ENCODE data around the gene ARMC5. TPM values are rescaled to one million over a fixed set of nuclear protein-coding genes. Genes with fewer than 3 reads are reported as not detected.
A peak's percentile ranks its signal among the peaks of the same experiment; 100 is the strongest.
"Not testable (repeated sequence)": the region's sequence is repeated elsewhere in the genome, so short reads cannot be mapped to it uniquely, and the experiment has no call there.

Gene ARMC5
- total RNA-seq, 1 experiment from 2014 or later = 4.6 TPM

DNA sequence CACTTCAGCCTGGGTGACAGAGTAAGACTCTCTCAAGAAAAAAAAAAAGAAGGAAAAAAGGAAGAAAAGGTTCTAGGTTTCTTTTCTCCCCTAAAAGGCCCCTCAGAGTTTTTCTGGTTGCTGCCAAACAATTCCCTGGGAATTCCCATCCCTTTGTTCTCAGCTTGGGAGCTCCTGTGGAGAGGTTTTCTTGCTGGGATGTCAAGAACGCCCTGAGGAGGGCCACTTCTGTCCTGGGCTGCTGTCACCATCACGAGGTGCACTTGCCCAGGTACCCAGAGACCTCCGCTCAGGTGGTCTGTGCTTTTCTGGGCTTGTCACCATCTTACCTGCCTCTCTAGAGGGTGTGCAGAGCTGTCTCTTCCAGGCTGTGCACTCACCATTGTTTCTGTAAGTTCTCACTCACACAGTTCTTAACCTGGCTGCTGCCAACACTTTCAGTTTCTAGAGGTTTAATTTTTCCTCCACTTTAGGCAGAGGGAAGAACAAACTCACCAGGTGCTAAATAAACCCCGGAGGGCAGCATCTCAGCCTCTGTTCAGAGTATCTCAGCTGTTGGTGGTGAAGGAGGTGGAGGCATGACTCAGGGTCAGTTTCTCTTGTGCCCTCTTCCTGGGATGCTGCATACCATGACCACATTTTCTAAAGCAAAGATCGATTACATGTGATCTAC lies 28.8 kb upstream of the ARMC5 start:
- no peak for DNase-seq (ENCODE audit: low read depth)

DNA sequence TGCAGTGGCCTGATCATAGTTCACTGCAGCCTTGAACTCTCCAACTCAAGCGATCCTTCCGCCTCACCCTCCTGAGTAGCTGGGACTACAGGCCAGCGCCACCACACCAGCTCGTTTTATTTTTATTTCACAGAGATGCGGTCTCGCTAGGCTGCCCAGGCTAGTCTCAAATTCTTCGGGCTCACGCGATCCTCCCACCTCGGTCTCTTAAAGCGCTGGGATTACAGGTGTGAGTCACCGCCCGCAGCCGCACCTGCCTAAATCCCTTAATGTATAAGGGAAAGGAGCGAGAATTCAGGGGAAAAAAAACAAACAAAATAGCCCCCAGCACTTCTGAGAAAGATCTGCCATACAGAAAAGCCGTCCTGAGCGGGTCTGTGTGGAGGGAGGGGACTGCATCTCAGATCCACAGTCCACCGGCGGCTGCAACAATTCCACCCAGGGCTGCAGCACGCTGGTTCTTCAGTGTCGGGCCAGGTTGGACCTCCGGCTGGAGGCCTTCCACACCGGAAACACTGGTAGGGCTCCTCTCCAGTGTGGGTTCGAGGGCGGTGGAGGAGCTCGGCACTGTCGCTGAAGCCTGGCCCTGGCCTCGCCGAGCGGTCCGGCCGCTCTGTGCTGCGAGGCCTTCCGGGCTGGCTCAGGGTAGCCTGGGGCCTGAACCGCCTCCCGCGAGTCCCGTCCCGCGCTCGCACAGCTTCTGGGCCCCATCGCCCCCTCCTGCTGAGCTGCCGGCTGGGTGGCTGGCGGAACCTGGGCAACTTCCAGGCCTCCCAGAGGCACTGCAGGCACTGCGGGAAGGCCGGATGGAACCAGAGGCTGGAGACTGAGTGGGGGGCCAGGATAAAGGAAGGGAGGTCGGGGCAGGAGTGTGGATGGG lies 23.7 kb upstream of the ARMC5 start:
- no peak for DNase-seq (ENCODE audit: low read depth)

DNA sequence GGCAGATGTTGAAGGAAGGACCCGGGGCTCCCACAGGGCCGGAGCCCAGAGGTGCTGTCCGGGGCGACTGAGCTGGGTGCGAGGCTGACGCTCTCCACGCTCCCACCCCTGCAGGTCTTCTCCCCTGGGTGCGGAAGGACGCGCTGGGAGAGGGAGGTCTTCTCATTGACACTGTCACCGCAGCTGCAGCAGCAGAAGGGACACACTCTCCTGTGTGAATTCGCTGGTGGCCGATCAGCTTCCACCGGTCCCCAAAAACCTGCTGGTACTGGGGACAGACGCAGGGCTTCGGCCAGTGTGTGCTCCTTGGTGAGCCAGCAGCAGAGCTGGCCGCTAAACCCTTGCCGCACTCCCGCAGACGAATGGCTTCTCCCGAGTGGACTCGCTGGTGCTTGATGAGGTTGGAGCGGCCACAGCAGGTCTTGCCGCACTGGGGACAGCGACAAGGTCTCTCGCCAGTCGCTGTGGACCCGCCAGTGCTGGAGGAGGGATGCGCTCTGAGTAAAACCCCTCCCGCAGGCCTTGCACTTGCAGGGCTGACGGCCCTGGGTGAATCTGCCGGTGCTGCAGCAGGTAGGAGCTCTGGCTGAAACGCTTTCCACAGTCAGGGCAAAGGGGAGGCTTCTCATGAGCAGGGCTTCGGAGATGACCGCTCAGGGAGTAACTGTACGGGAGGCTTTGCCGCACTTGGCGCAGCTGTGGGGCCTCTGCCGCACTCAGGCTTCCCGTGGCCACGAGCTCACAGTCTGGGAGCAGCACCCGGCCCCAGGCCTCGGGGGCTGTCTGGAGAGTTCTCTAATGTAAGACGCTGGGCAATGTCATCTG lies 22.9 kb upstream of the ARMC5 start:
- DNase-seq (ENCODE audit: low read depth) = no peak

DNA sequence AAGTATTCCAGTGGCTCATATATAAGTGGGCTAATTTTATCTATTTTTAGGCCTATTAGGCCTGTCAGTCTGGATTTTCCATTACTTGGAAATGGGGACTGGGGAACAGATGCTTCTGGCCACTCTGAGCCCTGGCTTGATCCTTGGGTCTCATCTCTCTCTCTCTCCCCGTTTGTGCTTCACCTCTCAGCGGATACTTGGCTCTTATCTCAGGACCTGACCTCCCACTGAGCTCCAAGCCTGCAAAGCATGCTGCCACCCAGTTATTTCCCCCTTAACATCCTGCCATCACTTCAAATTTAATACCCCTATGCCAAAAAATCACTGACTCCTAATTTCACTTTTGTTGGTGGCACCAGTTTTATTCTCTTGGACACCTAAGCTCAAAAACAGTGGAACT lies 20.9 kb upstream of the ARMC5 start:
- DNase-seq (ENCODE audit: low read depth) = no peak

DNA sequence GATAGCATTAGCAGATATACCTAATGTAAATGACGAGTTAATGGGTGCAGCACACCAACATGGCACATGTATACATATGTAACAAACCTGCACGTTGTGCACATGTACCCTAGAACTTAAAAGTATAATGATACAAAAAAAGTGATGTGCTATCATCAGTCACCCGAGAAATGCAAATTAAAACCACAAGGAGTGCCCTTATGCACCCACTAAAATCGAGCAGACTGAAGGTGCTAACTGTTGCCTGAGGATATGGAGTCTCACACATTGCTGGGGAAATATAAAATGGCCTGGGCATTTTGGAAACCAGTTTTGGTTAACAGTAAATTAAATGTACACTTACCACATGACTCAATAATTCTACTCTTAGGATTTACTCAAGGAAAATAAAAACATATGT lies 20.3 kb upstream of the ARMC5 start:
- not testable (repeated sequence) for DNase-seq (ENCODE audit: low read depth)

DNA sequence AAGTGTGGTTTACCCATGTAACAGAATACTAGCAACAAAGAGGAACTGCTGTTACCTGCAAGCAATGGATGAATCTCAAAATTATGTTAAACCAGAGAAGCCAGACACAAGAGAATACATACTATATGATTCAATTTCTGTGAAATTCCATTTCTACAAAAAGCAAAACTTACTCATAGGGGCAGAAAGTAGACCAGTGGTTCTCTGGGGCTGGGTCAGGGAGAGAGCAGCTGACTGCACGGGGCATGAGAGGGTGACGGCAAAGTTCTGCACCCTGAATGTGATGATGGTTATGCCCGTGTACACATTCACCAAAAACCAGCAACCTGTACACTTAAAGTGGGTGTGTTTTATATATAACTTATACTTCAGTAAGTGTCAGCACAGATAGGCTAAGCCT lies 19.8 kb upstream of the ARMC5 start:
- no peak for DNase-seq (ENCODE audit: low read depth)

DNA sequence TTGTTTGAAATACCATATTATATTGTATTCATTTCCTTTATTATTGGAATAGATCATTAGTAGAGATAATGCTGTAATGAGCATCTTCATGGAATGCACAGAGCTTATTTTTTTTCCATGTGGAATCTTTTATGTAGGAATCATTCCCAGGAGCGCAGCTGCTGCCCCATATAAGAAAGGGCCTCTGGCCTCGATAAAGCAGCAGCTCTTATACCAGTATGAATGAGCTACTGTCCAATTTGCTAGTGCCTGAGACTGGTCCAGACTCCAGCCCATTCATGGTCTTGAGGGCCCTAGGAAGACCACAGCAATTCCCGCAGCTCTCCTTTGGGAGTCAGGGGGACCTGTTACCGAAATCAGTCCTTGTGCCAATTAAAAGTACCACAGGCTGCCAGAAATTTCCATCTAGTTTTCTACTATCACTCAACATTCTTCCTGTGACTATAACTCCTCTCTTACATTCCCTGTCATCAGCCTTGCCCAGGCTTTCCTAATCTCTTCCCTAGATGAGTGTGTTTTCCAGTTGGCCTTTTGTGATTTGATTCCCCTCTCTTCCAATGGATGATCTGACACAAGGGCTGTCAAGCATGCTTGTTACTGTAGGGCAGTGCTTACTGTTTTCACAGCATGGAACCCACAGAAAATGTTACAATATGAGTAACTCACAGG lies 18.7 kb upstream of the ARMC5 start:
- no peak for DNase-seq (ENCODE audit: low read depth)

DNA sequence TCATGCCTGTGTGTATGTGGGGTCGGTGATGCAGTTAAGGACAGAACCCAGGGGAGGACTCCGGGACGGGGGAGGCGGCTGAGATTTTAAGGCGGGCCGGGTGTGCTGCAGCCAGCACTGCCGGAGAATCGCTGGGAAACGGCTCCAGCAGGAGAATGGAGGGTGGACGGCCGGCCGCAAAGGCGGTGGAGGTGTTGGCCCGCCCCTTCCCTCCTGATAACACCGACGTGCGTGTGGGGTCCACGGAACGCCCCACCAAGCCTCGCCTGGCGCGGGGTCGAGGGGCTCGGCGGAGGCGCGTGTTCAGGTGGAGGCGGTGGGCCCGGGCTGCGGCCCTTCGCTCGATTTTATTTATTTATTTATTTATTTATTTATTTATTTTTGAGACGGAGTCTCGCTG lies 17.3 kb upstream of the ARMC5 start:
- no peak for DNase-seq (ENCODE audit: low read depth)

DNA sequence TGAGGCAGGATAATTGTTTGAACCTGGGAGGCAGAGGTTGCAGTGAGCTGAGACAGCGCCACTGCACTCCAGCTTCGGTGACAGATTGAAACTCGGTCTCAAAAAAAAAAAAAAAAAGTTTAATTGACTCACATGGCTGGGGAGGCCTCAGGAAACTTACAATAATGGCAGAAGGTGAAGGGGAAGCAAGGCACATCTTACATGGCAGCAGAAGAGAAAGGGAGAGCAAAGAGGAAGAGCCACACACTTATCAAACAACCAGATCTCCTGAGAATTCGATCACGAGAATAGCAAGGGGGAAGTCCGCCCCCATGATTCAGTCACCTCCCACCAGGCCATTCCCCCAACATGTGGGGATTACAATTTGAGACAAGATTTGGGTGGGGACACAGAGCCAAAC lies 13.4 kb upstream of the ARMC5 start:
- not testable (repeated sequence) for DNase-seq (ENCODE audit: low read depth)

DNA sequence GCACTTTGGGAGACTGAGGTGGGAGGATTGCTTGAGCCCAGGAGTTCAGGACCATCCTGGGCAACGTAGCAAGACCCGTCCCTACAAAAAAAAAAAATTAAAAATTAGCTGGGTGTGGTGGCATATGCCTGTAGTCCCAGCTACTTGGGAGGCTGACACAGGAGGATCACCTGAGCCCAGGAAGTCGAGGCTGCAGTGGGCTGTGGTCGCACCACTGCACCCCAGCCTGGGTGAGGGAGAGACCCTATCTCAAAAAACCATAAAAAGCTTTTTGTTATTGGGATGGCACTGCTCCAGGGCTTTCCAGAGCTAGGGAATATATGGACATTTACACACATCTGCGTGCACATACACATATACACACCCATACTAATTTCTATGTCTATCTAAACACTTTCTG lies 8.1 kb upstream of the ARMC5 start:
- DNase-seq (ENCODE audit: low read depth) = no peak

DNA sequence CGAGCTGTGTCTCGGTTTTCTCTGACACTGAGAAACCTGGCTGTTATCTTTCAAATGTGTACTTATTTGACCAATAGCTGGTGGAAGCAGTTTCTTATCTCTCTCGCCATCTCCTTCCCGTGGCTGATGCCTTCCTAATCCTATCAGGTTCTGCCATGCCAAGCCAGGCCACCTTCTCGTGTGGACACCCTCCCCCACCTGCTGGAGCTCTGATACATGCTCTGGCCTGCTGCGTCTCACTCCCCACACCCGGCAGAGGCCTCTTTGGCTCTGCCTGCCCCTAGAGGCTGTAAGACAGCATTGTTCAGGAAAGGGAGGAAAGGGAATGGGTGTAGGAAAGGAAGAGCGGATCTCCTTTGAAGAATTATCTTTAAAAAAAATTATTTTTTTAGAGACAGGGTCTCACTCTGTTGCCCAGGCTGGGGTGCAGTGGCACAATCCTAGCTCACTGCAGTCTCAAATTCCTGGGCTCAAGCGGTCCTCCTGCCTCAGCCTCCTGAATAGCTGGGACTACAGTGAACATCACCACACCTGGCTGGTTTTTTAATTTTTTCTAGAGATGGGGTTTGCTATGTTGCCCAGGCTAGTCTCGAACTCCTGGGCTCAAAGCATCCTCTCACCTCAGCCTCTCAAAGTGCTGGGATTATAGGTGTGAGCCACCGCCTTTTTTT lies 7.5 kb upstream of the ARMC5 start:
- DNase-seq (ENCODE audit: low read depth) = peak; percentile 46

DNA sequence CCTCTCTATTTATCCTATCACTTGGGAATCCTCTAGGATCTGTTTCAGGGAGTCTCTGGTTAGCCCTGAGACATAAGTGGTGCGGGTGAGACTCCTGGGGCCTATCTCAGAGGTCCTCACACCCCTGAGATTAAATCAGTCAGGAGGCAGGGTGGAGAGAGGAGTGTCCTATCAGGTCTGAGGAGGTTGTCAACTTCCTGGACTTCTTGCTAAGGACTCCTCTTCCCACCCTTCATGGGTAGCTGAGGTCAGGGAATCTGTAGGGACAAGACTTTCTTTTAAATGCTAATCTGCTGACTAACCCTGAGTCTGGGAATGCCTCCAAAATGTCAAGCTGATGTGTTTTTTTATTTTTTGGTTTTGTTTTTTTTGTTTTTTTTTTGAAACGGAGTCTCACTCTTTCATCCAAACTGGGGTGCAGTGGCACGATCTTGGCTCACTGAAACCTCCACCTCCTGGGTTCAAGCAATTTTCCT lies 6.6 kb upstream of the ARMC5 start:
- DNase-seq (ENCODE audit: low read depth) = peak; percentile 84

DNA sequence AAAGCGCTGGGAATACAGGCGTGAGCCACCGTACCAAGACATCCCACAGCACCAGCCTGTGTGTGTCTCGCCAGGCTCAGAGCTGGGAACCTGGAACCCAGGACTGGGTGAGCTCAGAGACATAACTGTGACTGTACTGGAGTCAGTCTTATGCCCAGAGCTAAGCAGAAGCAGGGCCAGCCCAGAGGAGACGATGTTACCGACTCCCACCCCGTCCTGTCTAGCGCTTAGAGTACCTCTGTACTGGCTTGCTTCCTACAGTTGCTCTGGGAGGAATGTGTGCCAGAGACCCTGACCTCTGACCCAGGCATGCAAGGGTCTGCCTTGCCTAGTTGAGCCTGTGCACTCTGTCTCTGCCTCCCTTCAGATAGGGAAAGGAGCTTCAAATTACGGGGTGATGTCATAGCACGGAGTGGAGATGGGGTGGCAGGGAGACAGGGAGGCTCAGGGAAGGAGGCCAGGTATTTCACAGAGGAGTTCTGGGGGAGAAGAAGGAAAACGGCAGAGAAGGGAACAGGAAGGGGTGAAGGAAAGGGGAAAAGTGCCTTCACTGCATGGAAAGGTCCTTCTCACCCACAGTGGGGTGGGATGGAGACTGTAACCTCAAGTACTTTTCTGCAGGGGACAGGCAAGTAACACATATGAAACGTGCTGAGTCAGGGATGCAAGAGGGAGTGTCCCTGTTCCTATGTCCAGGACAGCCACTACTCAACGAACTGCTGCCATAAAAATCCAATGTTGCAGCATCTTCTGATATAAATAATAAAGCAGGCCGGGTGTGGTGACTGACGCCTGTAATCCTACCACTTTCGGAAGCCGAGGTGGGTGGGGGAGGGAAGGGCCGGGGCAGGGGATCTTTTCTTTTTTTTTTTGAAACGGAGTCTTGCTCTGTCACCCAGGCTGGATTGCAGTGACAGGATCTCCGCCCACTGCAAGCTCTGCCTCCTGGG lies 5.8 kb upstream of the ARMC5 start:
- DNase-seq (ENCODE audit: low read depth) = no peak

DNA sequence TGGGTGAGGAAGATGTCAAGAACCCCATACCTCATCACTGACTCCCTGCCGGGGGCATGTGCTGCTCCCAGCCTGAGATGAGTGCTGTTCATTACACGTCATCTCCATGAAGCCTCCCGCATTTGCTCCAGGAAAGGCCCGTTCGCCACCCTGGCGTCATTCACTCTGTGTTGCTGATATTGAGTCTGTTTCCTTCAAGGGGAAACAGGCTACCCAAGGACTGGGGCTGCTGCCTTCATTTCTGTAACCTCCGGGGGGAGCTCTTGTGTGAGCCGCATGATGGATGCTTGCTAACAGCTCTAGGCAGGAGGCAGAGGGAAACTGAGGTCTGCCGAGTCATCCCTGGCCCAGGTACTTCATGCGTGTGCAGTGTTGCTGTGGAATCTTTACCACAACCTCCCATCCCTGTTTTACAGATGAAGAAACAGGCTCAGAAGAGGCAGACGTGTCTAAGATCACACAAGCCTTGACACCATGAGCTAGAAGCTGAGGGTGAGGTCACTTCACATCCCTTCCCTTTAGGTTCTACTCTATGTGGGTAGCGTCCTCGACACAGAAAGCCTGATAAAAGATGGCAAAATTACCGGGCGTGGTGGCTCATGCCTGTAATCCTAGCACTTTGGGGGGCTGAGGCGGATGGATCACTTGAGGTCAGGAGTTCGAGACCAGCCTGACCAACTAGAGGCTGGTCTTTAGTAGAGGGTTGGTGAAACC lies 3.5 kb upstream of the ARMC5 start:
- no peak for DNase-seq (ENCODE audit: low read depth)

DNA sequence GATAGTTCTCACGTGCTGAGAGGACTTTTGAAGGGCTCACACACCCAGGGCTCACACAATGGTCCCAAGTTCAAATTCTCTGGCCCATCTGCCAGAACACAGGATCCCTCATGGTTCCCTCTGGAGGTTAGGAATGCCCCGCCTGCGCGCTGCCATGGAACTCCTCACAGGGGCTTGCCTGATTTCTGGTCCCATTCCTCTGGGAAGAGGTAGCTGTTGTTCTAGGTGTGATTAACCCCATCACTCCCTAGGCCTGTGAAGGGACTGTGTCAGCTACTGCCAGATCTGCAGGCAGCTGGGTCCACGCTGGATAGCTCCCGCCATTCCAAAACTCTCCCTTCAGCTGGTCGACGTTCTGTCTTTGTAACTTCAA lies 2.3 kb upstream of the ARMC5 start:
- DNase-seq (ENCODE audit: low read depth) = no peak

DNA sequence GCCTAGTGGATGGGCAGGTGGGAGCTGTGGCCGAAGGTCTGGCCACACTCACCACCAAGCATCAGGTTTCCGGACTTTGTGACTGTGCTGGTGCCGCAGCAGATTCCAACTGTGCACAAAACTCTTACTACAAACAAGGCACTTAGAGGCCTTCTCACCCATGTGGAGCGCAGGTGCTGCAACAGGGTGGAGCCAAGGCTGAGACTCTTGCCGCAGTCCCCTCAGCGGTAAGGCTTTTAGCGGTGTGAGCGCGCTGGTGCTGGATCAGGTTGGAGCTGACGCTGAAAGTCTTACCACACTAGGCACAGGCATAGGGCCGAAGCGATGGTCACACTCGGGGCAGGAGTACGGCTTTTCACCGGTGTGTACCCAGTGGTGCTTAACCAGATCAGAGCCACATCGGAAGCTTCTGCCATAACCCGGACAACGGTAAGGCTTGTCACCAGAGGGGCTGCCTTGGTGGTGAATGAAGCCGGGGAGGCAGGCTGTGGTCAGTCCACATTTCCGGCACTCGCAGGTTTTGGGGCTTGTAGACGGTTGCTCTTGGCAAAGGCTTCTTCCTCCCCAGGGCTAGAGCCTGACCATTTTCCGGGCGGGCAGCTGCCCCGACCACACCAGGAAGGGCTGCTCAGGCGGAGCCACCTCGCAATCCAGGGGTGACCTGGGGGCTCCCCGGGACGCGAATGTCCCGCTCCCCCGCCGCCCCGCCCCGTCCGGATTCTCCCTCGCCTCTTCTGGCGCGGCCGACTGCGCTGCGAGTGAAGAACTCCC lies 1.0 kb upstream of the ARMC5 start:
- peak; percentile 78 for DNase-seq (ENCODE audit: low read depth)

DNA sequence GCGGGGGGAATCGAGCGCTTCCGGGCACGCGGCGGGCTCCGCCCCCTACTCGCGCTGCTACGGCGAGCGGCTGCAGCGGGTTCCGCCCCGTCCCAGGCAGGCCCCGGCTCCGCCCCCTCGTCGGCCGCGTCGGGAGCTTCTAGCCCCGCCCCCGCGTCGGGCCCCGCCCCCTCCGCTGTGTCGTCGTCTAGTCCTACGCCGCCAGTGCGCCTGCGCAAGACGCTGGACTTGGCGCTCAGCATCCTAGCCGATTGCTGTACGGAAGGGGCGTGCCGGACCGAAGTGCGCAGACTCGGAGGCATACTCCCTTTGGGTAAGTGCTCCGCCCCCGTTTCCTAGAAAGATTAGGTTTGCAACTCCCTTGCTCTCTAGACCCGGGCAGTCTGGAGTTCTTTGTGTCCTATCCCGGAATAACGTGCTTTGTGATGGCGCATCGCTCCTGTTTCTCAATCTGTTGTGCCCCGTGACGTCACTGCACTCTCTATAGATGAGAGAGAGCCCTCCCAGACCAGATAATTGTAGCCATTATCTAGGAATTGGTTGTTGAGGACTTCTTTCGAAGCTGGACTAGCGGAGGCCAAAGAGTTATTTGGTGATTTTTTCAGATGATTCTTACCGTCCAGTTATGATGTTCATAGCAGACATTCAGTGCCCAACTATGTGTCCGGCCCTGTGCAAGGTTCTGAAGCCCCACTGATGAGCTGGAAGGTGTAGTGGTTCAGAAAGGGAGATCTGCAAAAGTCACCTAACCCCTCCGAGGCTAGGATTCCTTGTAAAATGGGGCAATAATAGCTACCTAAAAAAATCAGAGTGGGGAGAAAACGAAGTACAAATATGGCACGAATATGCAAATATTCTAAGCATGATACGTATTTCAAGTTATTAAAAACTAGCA lies 633 bp downstream of the ARMC5 start:
- DNase-seq (ENCODE audit: low read depth) = peak; percentile 96

DNA sequence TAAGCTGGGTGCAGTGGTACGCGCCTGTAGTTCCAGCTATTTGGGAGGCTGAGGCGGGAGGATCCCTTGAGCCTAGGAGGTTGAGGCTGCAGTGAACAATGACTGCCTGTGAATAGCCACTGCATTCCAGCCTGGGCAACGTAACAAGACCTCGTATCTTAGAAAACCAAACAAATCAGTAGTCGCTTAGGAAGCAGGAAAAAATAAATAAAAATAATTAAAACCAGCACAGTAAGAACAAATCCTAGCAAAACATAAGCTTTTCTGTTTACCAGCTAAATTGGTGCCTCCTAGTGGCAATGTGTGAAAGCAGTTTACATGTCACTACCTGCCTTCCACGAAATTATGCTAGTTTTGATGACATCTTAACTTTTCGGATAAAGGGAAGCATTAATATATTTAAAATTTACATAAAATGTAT lies 1.3 kb downstream of the ARMC5 start:
- DNase-seq (ENCODE audit: low read depth) = peak; percentile 48

Data from RPMI7951 (cell line).